NCI-H2029 treated with DMSO at 0.1 percent for 48 hours (cell line): ENCODE measurements around the gene MEGF8.
"Not testable (repeated sequence)": the region's sequence is repeated elsewhere in the genome, so short reads cannot be mapped to it uniquely, and the experiment has no call there.

Source experiments
- DNase-seq: peaks from one replicate; lab custom pipeline; 2025; lab: John Stamatoyannopoulos, UW

MEGF8 gene

GRCh38 chr19:42333018-42333417 lies 7.6 kb downstream of the MEGF8 start:
- DNase-seq, result no peak

- no peak for DNase-seq
Measured at GRCh38 chr19:42333975-42334696, 8.7 kb downstream of the MEGF8 start.

GRCh38 chr19:42334697-42335373 lies 9.4 kb downstream of the MEGF8 start:
- DNase-seq, result no peak

GRCh38 chr19:42335374-42335936 lies 10.0 kb downstream of the MEGF8 start:
- DNase-seq, result no peak

GRCh38 chr19:42335971-42336370 lies 10.5 kb downstream of the MEGF8 start:
- no peak for DNase-seq

- not testable (repeated sequence) for DNase-seq
Measured at GRCh38 chr19:42339126-42339860, 13.9 kb downstream of the MEGF8 start.

GRCh38 chr19:42339922-42340321 lies 14.5 kb downstream of the MEGF8 start:
- not testable (repeated sequence) for DNase-seq

GRCh38 chr19:42343344-42344110 lies 18.1 kb downstream of the MEGF8 start:
- DNase-seq, result no peak

- DNase-seq, result no peak
Measured at GRCh38 chr19:42344336-42344893, 19.0 kb downstream of the MEGF8 start.

GRCh38 chr19:42345191-42345812 lies 19.9 kb downstream of the MEGF8 start:
- no peak for DNase-seq

GRCh38 chr19:42348211-42348610 lies 22.8 kb downstream of the MEGF8 start:
- DNase-seq, result no peak

GRCh38 chr19:42349378-42350107 lies 24.1 kb downstream of the MEGF8 start:
- DNase-seq, result no peak

- DNase-seq, result no peak
Measured at GRCh38 chr19:42350417-42350816, 25.0 kb downstream of the MEGF8 start.

- peak; percentile 2 for DNase-seq
Measured at GRCh38 chr19:42351079-42351735, 25.8 kb downstream of the MEGF8 start.

- DNase-seq, result peak; percentile 31
Measured at GRCh38 chr19:42352301-42353259, 27.1 kb downstream of the MEGF8 start.

GRCh38 chr19:42353341-42354015 lies 28.0 kb downstream of the MEGF8 start:
- DNase-seq, result no peak

- DNase-seq, result no peak
Measured at GRCh38 chr19:42355896-42356295, 30.5 kb downstream of the MEGF8 start.

GRCh38 chr19:42356686-42357085 lies 31.3 kb downstream of the MEGF8 start:
- no peak for DNase-seq
